OCI-LY7 (cell line): ENCODE data around the gene MRPS9. TPM values are rescaled to one million over a fixed set of nuclear protein-coding genes. Genes with fewer than 3 reads are reported as not detected.

ENCODE experiments used
- BruUV-seq: library from RNA; stranded (reverse); fragments of 400-500 nt; replicated peaks from 2 replicates; lab custom pipeline; 2021; lab: Mats Ljungman, UMichigan
- CTCF ChIA-PET: fragments of 300-600 bp; sonication (Branson Sonifier 250); formaldehyde crosslinking; loops from one replicate; lab custom pipeline; 2022; ENCODE audit warnings: antibody characterized with exemption; ENCODE audit not compliant: unreplicated experiment; lab: Charles Lee
- POLR2A ChIA-PET: fragments of 300-600 bp; sonication (Branson Sonifier 250); formaldehyde crosslinking; loops from one replicate; lab custom pipeline; 2022; ENCODE audit warnings: antibody characterized with exemption; lab: Charles Lee
- DNase-seq: peaks from one replicate; pipeline ENCODE4 v3.0.0-alpha.2; 2015; ENCODE audit warnings: low spot score
- H2AFZ ChIP-seq: fragments of 200-600 bp; sonication (generic), shearing (Covaris generic); 2 replicates; pipeline ENCODE4 v1.6.1; 2014; ENCODE audit warnings: mild to moderate bottlenecking, antibody characterized with exemption, low read length, moderate library complexity
- H3K27ac ChIP-seq: fragments of 200-600 bp; sonication (generic); 2 replicates; pipeline ENCODE4 v1.5.1; 2014; ENCODE audit warnings: mixed run types, low read depth, mild to moderate bottlenecking, moderate library complexity, low read length, inconsistent platforms; ENCODE audit not compliant: poor library complexity, severe bottlenecking
- H3K36me3 ChIP-seq: fragments of 200-600 bp; sonication (generic); 2 replicates; pipeline ENCODE4 v1.6.1; 2014; ENCODE audit warnings: mild to moderate bottlenecking, antibody characterized with exemption, low read length, moderate library complexity, mixed read lengths; ENCODE audit not compliant: insufficient read depth
- H3K4me1 ChIP-seq: fragments of 200-600 bp; sonication (generic); 2 replicates; pipeline ENCODE4 v1.5.1; 2014; ENCODE audit warnings: mild to moderate bottlenecking, low read length; ENCODE audit not compliant: insufficient read depth, poor library complexity, severe bottlenecking
- H3K4me2 ChIP-seq: fragments of 200-600 bp; sonication (generic); 2 replicates; pipeline ENCODE4 v1.6.1; 2014; ENCODE audit warnings: mild to moderate bottlenecking, low read length
- H3K4me3 ChIP-seq: fragments of 200-600 bp; sonication (generic); 2 replicates; pipeline ENCODE4 v1.5.1; 2014; ENCODE audit warnings: mild to moderate bottlenecking, low read depth, low read length; ENCODE audit not compliant: poor library complexity, severe bottlenecking
- H3K79me2 ChIP-seq: fragments of 200-600 bp; sonication (generic); 2 replicates; pipeline ENCODE4 v1.6.1; 2016; ENCODE audit warnings: low read depth, mild to moderate bottlenecking, low read length, moderate library complexity, mixed read lengths; ENCODE audit not compliant: insufficient read depth
- H3K9me2 ChIP-seq: fragments of 200-600 bp; sonication (generic); 2 replicates; pipeline ENCODE4 v1.6.1; 2016; ENCODE audit warnings: mild to moderate bottlenecking, low read length, mixed read lengths; ENCODE audit not compliant: insufficient read depth
- H3K9me3 ChIP-seq: fragments of 200-600 bp; sonication (generic); 2 replicates; pipeline ENCODE4 v1.6.1; 2014; ENCODE audit warnings: mild to moderate bottlenecking, mixed run types, low read length, mixed read lengths
- H4K20me1 ChIP-seq: fragments of 200-600 bp; sonication (generic); 2 replicates; pipeline ENCODE4 v1.6.1; 2014; ENCODE audit warnings: mild to moderate bottlenecking, antibody characterized with exemption, low read length, moderate library complexity, mixed read lengths; ENCODE audit not compliant: insufficient read depth
- EZH2phosphoT487 ChIP-seq: fragments of 200-600 bp; sonication (generic); IDR thresholded peaks from 2 replicates; pipeline ENCODE4 v1.6.1; 2018; ENCODE audit warnings: low read depth, borderline replicate concordance, mild to moderate bottlenecking, mixed run types, antibody characterized with exemption, low read length, moderate library complexity, mixed read lengths
- intact Hi-C: fragments of 100-400 bp; cut with micrococcal nuclease; formaldehyde crosslinking; loops from one replicate; pipeline ENCODE4 v1.10.0; 2022; ENCODE audit not compliant: unreplicated experiment
- total RNA-seq, 2 experiments: library from RNA; depleted of rRNA in 1 of 2; stranded (reverse); fragments of >200 nt in 1 of 2; shearing (Covaris generic) in 1 of 2; gene quantifications; 2 replicates each; pipeline ENCODE4 v1.2.3, GENCODE V29; 2014 to 2022
- TF ChIP-seq, protein P1 (sequence below): fragments of 200-600 bp; sonication (generic); conservative IDR thresholded peaks from 2 replicates; pipeline ENCODE4 v1.5.1; 2014; ENCODE audit warnings: mild to moderate bottlenecking, antibody characterized with exemption, low read length, moderate library complexity, mixed read lengths

MRPS9 gene
- total RNA-seq, 2 experiments from 2014 or later: 25.9 to 42.6 TPM

DNA sequence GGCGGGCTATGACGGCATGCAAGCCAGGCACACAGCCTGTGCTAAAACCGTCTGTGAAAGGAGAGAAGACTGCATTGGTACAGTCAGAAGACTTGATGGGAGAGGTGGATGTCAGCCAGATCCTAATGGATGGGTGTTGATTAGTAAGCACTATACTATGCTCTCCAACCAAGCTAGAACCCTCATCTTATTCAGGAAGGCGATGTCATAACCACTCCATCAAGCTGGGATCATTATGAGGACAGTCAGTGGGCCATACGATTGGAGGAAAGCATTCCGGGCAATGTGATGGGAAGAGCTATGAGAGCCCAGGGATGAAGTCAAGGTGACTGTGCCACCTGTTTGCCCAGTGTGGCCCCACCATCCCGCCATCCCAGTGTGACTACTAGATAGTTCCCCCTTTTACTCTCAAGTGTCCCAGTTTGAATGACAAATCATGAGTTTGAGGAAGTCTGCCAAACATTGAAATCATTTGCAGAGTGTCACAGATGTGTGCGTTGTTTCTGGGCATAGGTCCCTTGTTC lies 66.4 kb downstream of the MRPS9 start:
- no peak for DNase-seq
- H3K4me2 ChIP-seq: no peak overlapping the region
- H3K4me3 ChIP-seq: no peak overlapping the region
- intact Hi-C loops: loop anchor here (10.0 kb wide), 1 partner anchor 179 kb away; no protein-coding TSS in a partner anchor
- no peak overlapping the region for H2AFZ ChIP-seq
- no peaks in the 10 kb centered on the region for H4K20me1 ChIP-seq
- ChIA-PET CTCF (no interaction called here), POLR2A (interaction anchor here (1.3 kb wide), 1 partner anchor 16 kb away, joined by 4 read pairs; no protein-coding TSS in a partner anchor)
- H3K9me2 ChIP-seq: no peaks in the 10 kb centered on the region
- no peaks in the 10 kb centered on the region for H3K4me1 ChIP-seq
- peaks cover 14% of the 10 kb centered on the region; the same call in 1 of the 2 replicates for H3K36me3 ChIP-seq
- no peak overlapping the region for H3K27ac ChIP-seq
- no peaks in the 10 kb centered on the region for H3K9me3 ChIP-seq
- no peaks in the 10 kb centered on the region for H3K79me2 ChIP-seq
- TF ChIP-seq, protein P1, sequence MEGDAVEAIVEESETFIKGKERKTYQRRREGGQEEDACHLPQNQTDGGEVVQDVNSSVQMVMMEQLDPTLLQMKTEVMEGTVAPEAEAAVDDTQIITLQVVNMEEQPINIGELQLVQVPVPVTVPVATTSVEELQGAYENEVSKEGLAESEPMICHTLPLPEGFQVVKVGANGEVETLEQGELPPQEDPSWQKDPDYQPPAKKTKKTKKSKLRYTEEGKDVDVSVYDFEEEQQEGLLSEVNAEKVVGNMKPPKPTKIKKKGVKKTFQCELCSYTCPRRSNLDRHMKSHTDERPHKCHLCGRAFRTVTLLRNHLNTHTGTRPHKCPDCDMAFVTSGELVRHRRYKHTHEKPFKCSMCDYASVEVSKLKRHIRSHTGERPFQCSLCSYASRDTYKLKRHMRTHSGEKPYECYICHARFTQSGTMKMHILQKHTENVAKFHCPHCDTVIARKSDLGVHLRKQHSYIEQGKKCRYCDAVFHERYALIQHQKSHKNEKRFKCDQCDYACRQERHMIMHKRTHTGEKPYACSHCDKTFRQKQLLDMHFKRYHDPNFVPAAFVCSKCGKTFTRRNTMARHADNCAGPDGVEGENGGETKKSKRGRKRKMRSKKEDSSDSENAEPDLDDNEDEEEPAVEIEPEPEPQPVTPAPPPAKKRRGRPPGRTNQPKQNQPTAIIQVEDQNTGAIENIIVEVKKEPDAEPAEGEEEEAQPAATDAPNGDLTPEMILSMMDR: no peak
- TF ChIP-seq EZH2phosphoT487: no peak
- BruUV-seq: no TSS peak

- Histone ChIP-seq H2AFZ (no peak overlapping the region), H3K79me2 (no peaks in the 10 kb centered on the region), H4K20me1 (no peaks in the 10 kb centered on the region), H3K36me3 (no peaks in the 10 kb centered on the region), H3K4me2 (no peak overlapping the region), H3K9me3 (no peaks in the 10 kb centered on the region), H3K4me1 (no peaks in the 10 kb centered on the region), H3K9me2 (no peaks in the 10 kb centered on the region), H3K27ac (no peak overlapping the region), H3K4me3 (no peak overlapping the region)
- ChIA-PET CTCF (no interaction called here), POLR2A (no interaction called here)
- DNase-seq: no peak
- no TSS peak for BruUV-seq
- intact Hi-C loops: no loop called here
- TF ChIP-seq EZH2phosphoT487: no peak
- TF ChIP-seq, protein P1: no peak
Observed at GRCh38 chr2:105110295-105110829, 72.5 kb downstream of the MRPS9 start.
